HepG2 (cell line): ENCODE measurements around the gene GRM4. TPM values are rescaled to one million over a fixed set of nuclear protein-coding genes. Genes with fewer than 3 reads are reported as not detected.
A peak's percentile ranks its signal among the peaks of the same experiment; 100 is the strongest.

ENCODE experiments used
- FLYWCH1 ChIP-seq: sonication (generic); formaldehyde crosslinking; IDR thresholded peaks from 2 replicates; pipeline ENCODE4 v1.8.1; 2023; ENCODE audit warnings: mild to moderate bottlenecking, missing genetic modification reagents
- JUNB ChIP-seq: sonication (generic); formaldehyde crosslinking; IDR thresholded peaks from 2 replicates; pipeline ENCODE4 v1.8.0; 2022; ENCODE audit warnings: missing genetic modification reagents, mild to moderate bottlenecking, borderline replicate concordance
- NR1H2 ChIP-seq: sonication (generic); formaldehyde crosslinking; IDR thresholded peaks from 2 replicates; pipeline ENCODE4 v1.8.1; 2022; ENCODE audit warnings: low read depth, missing genetic modification reagents, borderline replicate concordance
- PAX8 ChIP-seq: sonication (generic); formaldehyde crosslinking; IDR thresholded peaks from 2 replicates; pipeline ENCODE4 v1.8.0; 2022; ENCODE audit warnings: mild to moderate bottlenecking, missing genetic modification reagents, borderline replicate concordance
- RARA ChIP-seq: IDR thresholded peaks from 2 replicates; pipeline ENCODE4 v1.6.1; 2016; ENCODE audit warnings: missing genetic modification reagents, missing compliant biosample characterization
- YY1 ChIP-seq: IDR thresholded peaks from 2 replicates; pipeline ENCODE4 v1.6.1; 2011; ENCODE audit warnings: low read length, low read depth, moderate library complexity, mild to moderate bottlenecking; ENCODE audit not compliant: insufficient read depth, insufficient replicate concordance
- ZBTB7A ChIP-seq: sonication (generic); formaldehyde crosslinking; IDR thresholded peaks from 2 replicates; pipeline ENCODE4 v1.8.0; 2022; ENCODE audit warnings: mild to moderate bottlenecking, missing genetic modification reagents
- ZNF143 ChIP-seq: sonication (generic); formaldehyde crosslinking; IDR thresholded peaks from 2 replicates; pipeline ENCODE4 v1.4.0; 2020; ENCODE audit warnings: missing genetic modification reagents
- ZNF180 ChIP-seq: sonication (generic); formaldehyde crosslinking; IDR thresholded peaks from 2 replicates; pipeline ENCODE4 v1.4.0; 2020; ENCODE audit warnings: low read depth, missing genetic modification reagents, borderline replicate concordance
- ZNF205 ChIP-seq: IDR thresholded peaks from 2 replicates; pipeline ENCODE4 v1.6.1; 2018; ENCODE audit warnings: missing biosample characterization, missing genetic modification reagents
- ZNF484 ChIP-seq: sonication (generic); formaldehyde crosslinking; IDR thresholded peaks from 2 replicates; pipeline ENCODE4 v1.5.1; 2020; ENCODE audit warnings: mild to moderate bottlenecking, low read depth, missing genetic modification reagents, borderline replicate concordance
- ZNF607 ChIP-seq: sonication (generic); formaldehyde crosslinking; IDR thresholded peaks from 2 replicates; pipeline ENCODE4 v1.5.1; 2020; ENCODE audit warnings: missing genetic modification reagents, mild to moderate bottlenecking, borderline replicate concordance
- ZNF766 ChIP-seq: sonication (generic); formaldehyde crosslinking; IDR thresholded peaks from 2 replicates; pipeline ENCODE4 v1.5.0; 2020; ENCODE audit warnings: missing genetic modification reagents, borderline replicate concordance
- ZSCAN31 ChIP-seq: sonication (generic); formaldehyde crosslinking; IDR thresholded peaks from 2 replicates; pipeline ENCODE4 v1.5.0; 2020; ENCODE audit warnings: low read depth, mild to moderate bottlenecking, missing genetic modification reagents
- ZSCAN9 ChIP-seq: IDR thresholded peaks from 2 replicates; pipeline ENCODE4 v1.6.1; 2016; ENCODE audit warnings: borderline replicate concordance
- polyA plus RNA-seq, 8 experiments: library from polyadenylated mRNA; depleted of rRNA in 3 of 8; stranded (reverse) in 7 of 8; unstranded in 1 of 8; fragments of >200 nt; fragmentation: Illumina TruSeq in 4 of 8; extraction: Trizol in 4 of 8; gene quantifications; 2 replicates each; pipeline versions ENCODE4 v1.2.1 to v1.2.3, GENCODE V29; 2011 to 2016; ENCODE audit warnings: low read depth in 4 of 8, missing spikeins in 1 of 8, mixed read lengths in 1 of 8; ENCODE audit not compliant: insufficient read depth in 1 of 8
- total RNA-seq, 5 experiments: library from RNA; depleted of rRNA; stranded (reverse); fragments of >200 nt; fragmentation: Illumina TruSeq; extraction: Trizol; gene quantifications; 2 replicates each; pipeline ENCODE4 v1.2.3, GENCODE V29; 2016; ENCODE audit warnings: low read depth in 1 of 5
- TF ChIP-seq, protein P1 (sequence below): sonication (generic); formaldehyde crosslinking; IDR thresholded peaks from 2 replicates; pipeline ENCODE4 v1.5.1; 2020; ENCODE audit warnings: mild to moderate bottlenecking, missing genetic modification reagents, borderline replicate concordance
- TF ChIP-seq, protein P2 (sequence below): sonication (generic); formaldehyde crosslinking; IDR thresholded peaks from 2 replicates; pipeline ENCODE4 v1.8.1; 2023; ENCODE audit warnings: mild to moderate bottlenecking, missing genetic modification reagents, borderline replicate concordance
- TF ChIP-seq, protein P3 (sequence below): sonication (generic); formaldehyde crosslinking; IDR thresholded peaks from 2 replicates; pipeline ENCODE4 v1.4.0; 2020; ENCODE audit warnings: missing genetic modification reagents
- TF ChIP-seq, protein P4 (sequence below): sonication (generic); formaldehyde crosslinking; IDR thresholded peaks from 2 replicates; pipeline ENCODE4 v1.4.0; 2020; ENCODE audit warnings: missing genetic modification reagents
- TF ChIP-seq, protein P5 (sequence below): fragments of 450-650 bp; IDR thresholded peaks from 2 replicates; pipeline ENCODE4 v1.6.1; 2017; ENCODE audit warnings: mild to moderate bottlenecking
- TF ChIP-seq, protein P6 (sequence below): IDR thresholded peaks from 2 replicates; pipeline ENCODE4 v1.6.1; 2016

GRM4 gene
- total and polyA plus RNA-seq, 2 of the 13 experiments (the other 11 are each of a cell fraction or from before 2014, with no cell fraction given): not detected

DNA sequence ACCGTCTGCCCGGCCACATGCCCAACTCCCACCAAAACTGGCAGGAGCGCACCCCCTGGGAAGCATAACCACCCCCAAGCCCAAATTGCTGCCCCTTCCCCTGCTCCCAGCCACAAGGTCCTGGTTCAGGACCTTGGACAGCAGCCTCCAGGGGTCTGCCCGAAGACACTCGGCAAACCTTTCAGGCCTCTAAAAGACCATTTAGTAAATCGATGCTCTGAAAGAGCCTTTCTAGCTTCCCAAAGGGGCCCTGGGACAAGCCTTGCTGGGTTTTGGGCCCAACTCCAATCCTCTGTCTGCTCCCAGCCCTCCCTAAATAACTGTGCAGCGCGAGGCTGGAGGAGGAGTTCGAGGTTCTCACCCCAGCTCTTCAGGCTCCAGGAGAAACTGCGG lies 30.5 kb downstream of the GRM4 start (continued):
- TF ChIP-seq, protein P1, sequence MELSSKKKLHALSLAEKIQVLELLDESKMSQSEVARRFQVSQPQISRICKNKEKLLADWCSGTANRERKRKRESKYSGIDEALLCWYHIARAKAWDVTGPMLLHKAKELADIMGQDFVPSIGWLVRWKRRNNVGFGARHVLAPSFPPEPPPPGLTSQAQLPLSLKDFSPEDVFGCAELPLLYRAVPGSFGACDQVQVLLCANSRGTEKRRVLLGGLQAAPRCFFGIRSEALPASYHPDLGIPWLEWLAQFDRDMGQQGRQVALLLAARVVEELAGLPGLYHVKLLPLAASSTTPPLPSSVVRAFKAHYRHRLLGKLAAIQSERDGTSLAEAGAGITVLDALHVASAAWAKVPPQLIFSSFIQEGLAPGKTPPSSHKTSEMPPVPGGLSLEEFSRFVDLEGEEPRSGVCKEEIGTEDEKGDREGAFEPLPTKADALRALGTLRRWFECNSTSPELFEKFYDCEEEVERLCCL (CRISPR knock-in tag): peak; percentile 71; the same call in 1 of the 2 replicates
- TF ChIP-seq, protein P2, sequence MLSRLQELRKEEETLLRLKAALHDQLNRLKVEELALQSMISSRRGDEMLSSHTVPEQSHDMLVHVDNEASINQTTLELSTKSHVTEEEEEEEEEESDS: no peak
- TF ChIP-seq ZNF484 (CRISPR knock-in tag): no peak
- TF ChIP-seq FLYWCH1 (CRISPR knock-in tag): peak; percentile 68; the same call in 1 of the 2 replicates
- no peak; the same call in 1 of the 2 replicates for TF ChIP-seq ZNF180
- no peak for TF ChIP-seq NR1H2 (CRISPR knock-in tag)
- peak; percentile 63; the same call in 1 of the 2 replicates for TF ChIP-seq ZNF607 (CRISPR knock-in tag)
- no peak for TF ChIP-seq JUNB (CRISPR knock-in tag)
- TF ChIP-seq, protein P3, sequence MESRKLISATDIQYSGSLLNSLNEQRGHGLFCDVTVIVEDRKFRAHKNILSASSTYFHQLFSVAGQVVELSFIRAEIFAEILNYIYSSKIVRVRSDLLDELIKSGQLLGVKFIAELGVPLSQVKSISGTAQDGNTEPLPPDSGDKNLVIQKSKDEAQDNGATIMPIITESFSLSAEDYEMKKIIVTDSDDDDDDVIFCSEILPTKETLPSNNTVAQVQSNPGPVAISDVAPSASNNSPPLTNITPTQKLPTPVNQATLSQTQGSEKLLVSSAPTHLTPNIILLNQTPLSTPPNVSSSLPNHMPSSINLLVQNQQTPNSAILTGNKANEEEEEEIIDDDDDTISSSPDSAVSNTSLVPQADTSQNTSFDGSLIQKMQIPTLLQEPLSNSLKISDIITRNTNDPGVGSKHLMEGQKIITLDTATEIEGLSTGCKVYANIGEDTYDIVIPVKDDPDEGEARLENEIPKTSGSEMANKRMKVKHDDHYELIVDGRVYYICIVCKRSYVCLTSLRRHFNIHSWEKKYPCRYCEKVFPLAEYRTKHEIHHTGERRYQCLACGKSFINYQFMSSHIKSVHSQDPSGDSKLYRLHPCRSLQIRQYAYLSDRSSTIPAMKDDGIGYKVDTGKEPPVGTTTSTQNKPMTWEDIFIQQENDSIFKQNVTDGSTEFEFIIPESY (CRISPR knock-in tag): no peak
- TF ChIP-seq ZNF766 (CRISPR knock-in tag): 0 out of 2 replicates have a peak, but pooled peaks have one; percentile 64
- TF ChIP-seq, protein P4, sequence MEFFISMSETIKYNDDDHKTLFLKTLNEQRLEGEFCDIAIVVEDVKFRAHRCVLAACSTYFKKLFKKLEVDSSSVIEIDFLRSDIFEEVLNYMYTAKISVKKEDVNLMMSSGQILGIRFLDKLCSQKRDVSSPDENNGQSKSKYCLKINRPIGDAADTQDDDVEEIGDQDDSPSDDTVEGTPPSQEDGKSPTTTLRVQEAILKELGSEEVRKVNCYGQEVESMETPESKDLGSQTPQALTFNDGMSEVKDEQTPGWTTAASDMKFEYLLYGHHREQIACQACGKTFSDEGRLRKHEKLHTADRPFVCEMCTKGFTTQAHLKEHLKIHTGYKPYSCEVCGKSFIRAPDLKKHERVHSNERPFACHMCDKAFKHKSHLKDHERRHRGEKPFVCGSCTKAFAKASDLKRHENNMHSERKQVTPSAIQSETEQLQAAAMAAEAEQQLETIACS (CRISPR knock-in tag): no peak
- TF ChIP-seq YY1: no peak
- TF ChIP-seq RARA (CRISPR knock-in tag): peak; percentile 18; the same call in 1 of the 2 replicates
- no peak for TF ChIP-seq ZNF205
- TF ChIP-seq, protein P5, sequence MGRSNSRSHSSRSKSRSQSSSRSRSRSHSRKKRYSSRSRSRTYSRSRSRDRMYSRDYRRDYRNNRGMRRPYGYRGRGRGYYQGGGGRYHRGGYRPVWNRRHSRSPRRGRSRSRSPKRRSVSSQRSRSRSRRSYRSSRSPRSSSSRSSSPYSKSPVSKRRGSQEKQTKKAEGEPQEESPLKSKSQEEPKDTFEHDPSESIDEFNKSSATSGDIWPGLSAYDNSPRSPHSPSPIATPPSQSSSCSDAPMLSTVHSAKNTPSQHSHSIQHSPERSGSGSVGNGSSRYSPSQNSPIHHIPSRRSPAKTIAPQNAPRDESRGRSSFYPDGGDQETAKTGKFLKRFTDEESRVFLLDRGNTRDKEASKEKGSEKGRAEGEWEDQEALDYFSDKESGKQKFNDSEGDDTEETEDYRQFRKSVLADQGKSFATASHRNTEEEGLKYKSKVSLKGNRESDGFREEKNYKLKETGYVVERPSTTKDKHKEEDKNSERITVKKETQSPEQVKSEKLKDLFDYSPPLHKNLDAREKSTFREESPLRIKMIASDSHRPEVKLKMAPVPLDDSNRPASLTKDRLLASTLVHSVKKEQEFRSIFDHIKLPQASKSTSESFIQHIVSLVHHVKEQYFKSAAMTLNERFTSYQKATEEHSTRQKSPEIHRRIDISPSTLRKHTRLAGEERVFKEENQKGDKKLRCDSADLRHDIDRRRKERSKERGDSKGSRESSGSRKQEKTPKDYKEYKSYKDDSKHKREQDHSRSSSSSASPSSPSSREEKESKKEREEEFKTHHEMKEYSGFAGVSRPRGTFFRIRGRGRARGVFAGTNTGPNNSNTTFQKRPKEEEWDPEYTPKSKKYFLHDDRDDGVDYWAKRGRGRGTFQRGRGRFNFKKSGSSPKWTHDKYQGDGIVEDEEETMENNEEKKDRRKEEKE: no peak
- peak; percentile 97 for TF ChIP-seq ZSCAN9 (CRISPR knock-in tag)
- TF ChIP-seq ZBTB7A (CRISPR knock-in tag): no peak
- TF ChIP-seq, protein P6, sequence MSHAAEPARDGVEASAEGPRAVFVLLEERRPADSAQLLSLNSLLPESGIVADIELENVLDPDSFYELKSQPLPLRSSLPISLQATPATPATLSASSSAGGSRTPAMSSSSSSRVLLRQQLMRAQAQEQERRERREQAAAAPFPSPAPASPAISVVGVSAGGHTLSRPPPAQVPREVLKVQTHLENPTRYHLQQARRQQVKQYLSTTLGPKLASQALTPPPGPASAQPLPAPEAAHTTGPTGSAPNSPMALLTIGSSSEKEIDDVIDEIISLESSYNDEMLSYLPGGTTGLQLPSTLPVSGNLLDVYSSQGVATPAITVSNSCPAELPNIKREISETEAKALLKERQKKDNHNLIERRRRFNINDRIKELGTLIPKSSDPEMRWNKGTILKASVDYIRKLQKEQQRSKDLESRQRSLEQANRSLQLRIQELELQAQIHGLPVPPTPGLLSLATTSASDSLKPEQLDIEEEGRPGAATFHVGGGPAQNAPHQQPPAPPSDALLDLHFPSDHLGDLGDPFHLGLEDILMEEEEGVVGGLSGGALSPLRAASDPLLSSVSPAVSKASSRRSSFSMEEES (CRISPR knock-in tag): peak; percentile 78; the same call in 1 of the 2 replicates
- no peak for TF ChIP-seq PAX8
- 0 out of 2 replicates have a peak, but pooled peaks have one; percentile 30 for TF ChIP-seq ZSCAN31 (CRISPR knock-in tag)
- no peak for TF ChIP-seq ZNF143 (CRISPR knock-in tag)
